Stimulated activated CD8-positive, alpha-beta memory T cell treated with anti-CD3 and anti-CD28 coated beads, Interleukin-4, amount 100 ng/mL, for 1 hour (primary cell): ENCODE measurements around the gene ZNF311.

Experiments
- DNase-seq, 2 donors: peaks; one replicate each; pipeline ENCODE4 v3.0.0-alpha.2; 2020; ENCODE audit warnings: low read depth in 2 of 2, low spot score in 1 of 2

Gene ZNF311

GRCh38 chr6:29005183-29005885, at the start of gene ZNF311:
TSS of gene ZNF311 (minus strand) at chr6:29005315. CDS start at chr6:29003954, 1,361 bp downstream.
- no peak for DNase-seq

DNA sequence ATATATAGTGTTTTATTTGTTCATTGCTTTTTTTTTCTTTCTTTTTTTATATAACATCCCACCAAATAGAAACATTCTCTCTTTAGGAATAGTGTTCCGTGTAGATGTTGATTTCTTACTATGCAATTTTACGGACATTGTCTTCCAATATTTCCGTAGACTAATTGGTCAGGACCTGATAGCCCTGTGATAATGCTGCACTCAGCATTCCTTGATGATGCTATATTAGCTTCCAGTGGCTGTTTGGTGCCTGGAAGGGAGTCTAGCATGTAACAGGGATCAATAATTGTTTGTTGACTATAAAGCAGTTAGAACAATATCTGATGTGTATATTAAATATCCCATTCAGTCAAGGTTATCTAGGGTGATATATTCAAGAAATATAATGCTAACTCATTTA, 46.6 kb upstream of the ZNF311 start:
- DNase-seq: no peak

- no peak for DNase-seq
Observed at GRCh38 chr6:29045075-29045474, 40.0 kb upstream of the ZNF311 start, which contains the start of gene OR2W1. TSS of gene OR2W1 (minus strand) at chr6:29045175. CDS start at chr6:29045175, 0 bp downstream.

GRCh38 chr6:29035951-29036350, 30.8 kb upstream of the ZNF311 start:
- DNase-seq: no peak

DNA sequence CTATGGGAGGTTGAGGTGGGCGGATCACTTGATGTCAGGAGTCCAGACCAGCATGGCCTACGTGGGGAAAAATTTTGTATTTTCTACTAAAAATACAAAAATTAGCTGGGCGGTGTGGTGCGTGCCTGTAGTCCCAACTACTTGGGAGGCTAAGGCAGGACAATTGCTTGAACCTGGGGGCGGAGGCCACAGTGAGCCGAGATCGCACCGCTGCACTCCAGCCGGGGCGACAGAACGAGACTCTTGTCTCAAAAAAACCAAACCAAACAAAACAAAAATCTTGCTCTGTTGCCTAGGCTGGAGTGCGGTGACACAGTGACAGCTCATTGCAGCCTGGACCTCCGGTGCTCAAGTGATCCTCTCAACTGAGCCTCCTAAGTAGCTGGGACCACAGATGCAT, 23.7 kb upstream of the ZNF311 start:
- no peak for DNase-seq

DNA sequence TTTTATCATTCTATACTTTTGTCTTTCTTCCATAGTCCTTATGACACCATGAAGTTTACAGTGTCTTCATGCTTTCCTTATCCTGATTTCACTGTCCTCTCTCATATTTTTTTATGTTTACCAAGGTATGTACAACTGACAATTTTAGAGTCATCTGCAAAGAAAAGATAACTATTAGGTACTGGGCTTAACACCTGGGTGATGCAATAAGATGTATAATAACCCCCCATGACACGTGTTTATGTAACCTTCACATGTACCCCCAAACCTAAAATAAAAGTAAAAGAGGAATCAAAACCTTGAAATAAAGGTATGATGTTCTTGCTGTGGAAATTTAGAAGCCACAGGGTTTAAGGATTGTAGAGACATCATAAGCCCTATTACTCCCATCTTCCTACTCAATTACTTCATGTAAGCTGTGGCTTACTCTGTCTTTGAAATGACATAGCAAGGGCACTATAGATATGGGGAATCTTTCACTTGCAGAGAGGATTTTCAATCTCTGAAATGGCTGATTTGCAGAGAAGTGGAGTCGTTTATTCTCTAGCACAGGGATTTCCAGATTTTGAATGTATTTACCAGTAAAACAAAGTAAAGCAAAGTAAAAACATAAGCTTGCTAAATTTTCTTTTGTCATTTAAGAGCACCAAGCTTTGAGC, 20.9 kb upstream of the ZNF311 start:
- DNase-seq: no peak

DNA sequence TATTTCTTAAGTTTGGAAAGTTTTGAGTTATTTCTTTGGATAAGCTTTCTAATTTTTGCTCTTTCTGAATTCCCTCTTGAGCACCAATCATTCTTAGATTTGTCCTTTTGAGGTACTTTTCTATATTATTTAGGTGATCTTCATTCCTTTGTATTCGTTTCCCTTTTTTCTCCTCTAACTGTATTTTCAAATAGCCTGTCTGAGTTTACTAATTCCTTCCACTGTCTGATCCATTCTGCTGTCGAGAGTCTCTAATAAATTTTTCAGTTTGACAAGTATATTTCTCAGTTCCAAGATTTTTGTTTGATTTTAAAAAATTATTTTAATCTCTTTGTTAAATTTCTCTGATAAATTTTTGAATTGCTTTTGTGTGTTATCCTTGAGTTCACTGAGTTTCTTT, 16.3 kb upstream of the ZNF311 start:
- no peak for DNase-seq

GRCh38 chr6:29019629-29020028, 14.5 kb upstream of the ZNF311 start:
- no peak for DNase-seq

GRCh38 chr6:29017428-29017802, 12.3 kb upstream of the ZNF311 start:
- no peak for DNase-seq

GRCh38 chr6:29016559-29017427, 11.7 kb upstream of the ZNF311 start:
- peak; percentile 70 to 77 for DNase-seq

- no peak for DNase-seq
Observed at GRCh38 chr6:29014729-29015608, 9.9 kb upstream of the ZNF311 start.

GRCh38 chr6:29011276-29011734, 6.2 kb upstream of the ZNF311 start:
- peak in 1 of 2 donors; percentile 29 for DNase-seq

GRCh38 chr6:29009358-29009757, 4.2 kb upstream of the ZNF311 start:
- DNase-seq: no peak

- DNase-seq: no peak
Observed at GRCh38 chr6:29008089-29008488, 3.0 kb upstream of the ZNF311 start.

- no peak for DNase-seq
Observed at GRCh38 chr6:28996844-28997510, 8.1 kb downstream of the ZNF311 start.

DNA sequence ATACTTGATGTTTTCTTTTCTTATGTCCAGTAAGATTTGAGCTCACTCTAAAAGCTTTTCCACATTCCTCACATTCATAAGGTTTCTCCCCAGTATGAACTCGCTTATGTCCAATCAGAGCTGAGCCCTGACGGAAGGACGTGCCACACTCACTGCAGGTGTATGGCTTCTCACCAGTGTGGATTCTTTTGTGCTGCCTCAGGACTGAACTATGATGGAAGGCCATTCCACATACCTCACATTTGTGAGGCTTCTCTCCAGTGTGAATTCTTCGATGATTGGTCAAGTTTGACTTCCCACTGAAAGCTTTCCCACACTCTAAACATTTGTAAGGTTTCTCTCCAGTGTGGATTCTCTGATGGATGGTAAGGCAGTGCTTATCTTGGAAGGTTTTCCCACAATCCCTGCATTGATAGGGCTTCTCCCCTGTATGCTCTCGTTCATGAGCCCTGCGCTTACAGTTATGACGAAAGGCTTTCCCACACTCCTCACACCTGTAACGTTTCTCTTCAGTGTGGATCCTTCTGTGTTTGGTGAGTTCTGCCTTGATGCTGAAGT, 9.9 kb downstream of the ZNF311 start:
- DNase-seq: no peak

DNA sequence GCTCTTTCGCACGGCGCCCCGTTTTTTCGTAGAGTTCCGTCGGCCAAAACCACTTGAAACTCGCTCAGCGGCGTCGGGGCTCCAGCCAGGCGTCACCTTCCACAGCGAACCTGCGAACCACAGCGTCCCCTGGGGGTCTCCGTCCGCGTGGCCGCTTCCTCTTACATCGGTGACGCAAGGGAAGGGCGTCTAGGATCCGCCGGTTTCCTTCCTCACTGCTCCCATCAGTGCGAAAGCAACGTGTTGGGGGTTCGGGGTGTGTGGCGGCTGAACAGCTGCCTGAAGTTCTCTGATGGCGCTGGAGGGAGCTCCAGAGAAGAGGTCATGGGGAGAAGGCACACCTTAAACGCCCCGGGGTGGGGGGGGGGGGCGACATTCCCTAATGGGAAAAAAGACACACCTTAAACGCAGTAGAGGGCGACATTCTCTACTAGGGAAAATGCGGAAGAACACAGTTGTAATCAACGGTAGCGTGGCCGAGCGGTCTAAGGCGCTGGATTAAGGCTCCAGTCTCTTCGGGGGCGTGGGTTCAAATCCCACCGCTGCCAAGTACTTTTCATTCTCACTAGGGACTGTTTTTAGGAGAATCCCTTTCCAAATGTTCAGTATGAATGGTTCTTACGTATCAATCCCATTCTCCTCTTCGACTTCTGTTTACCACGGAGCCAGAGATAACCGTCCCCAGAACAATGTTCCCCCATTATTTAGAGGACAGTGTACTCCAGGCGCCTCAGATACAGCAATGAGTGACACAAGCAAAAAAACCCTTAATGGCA, 16.4 kb downstream of the ZNF311 start:
- peak; percentile 24 to 50 for DNase-seq

- no peak for DNase-seq
Observed at GRCh38 chr6:28985462-28986164, 19.5 kb downstream of the ZNF311 start.
